GM18907 (cell line): Measurements from ENCODE around the gene OR1L1.

ENCODE experiments used
- ATAC-seq: cut with Tn5 transposase; IDR thresholded peaks from one replicate; pipeline ENCODE4 v1.9.1; 2021; ENCODE audit warnings: mild to moderate bottlenecking, moderate library complexity; ENCODE audit not compliant: unreplicated experiment

The OR1L1 gene

GRCh38 chr9:122661416-122661815, at the start of gene OR1L1:
OR1L1 (plus strand) TSS chr9:122661716; CDS start chr9:122661716, 0 bp downstream.
- ATAC-seq: no peak

GRCh38 chr9:122614362-122614761, 47.2 kb upstream of the OR1L1 start, which contains the start of gene OR1Q1:
OR1Q1 (plus strand) TSS chr9:122614738; CDS start chr9:122614738, 0 bp downstream.
- ATAC-seq: no peak

- ATAC-seq: no peak
These were observed 41.5 kb upstream of the OR1L1 start for GRCh38 chr9:122619996-122620395.

GRCh38 chr9:122642226-122642625, 19.3 kb upstream of the OR1L1 start:
- ATAC-seq: no peak

GRCh38 chr9:122656378-122656777, 5.1 kb upstream of the OR1L1 start:
- no peak for ATAC-seq

- ATAC-seq: no peak
These were observed 4.0 kb upstream of the OR1L1 start, which contains the start of gene OR1B1 for GRCh38 chr9:122657527-122657926. OR1B1 (minus strand) TSS chr9:122657627.

- ATAC-seq: no peak
These were observed 11.0 kb downstream of the OR1L1 start for GRCh38 chr9:122672481-122672880.

GRCh38 chr9:122684851-122685250, 23.3 kb downstream of the OR1L1 start:
- ATAC-seq: no peak

- ATAC-seq: no peak
These were observed 34.2 kb downstream of the OR1L1 start for GRCh38 chr9:122695696-122696095.
